K562 (cell line): Measurements from ENCODE around the gene PPM1F. TPM values are rescaled to one million over a fixed set of nuclear protein-coding genes. Genes with fewer than 3 reads are reported as not detected.

ENCODE experiments used
- FOS ChIP-seq: IDR thresholded peaks from 3 replicates; pipeline ENCODE4 v1.6.1; 2011; ENCODE audit not compliant: insufficient read length; ENCODE audit errors: extremely low read depth
- HMG20B ChIP-seq: fragments of 250-450 bp; sonication (Bioruptor Pico); IDR thresholded peaks from 2 replicates; pipeline ENCODE4 v1.5.0; 2021; ENCODE audit warnings: mild to moderate bottlenecking
- HNRNPLL ChIP-seq: fragments of 200-400 bp; formaldehyde crosslinking; IDR thresholded peaks from 2 replicates; pipeline ENCODE4 v1.6.1; 2017; ENCODE audit warnings: low read length, low read depth, mild to moderate bottlenecking; ENCODE audit not compliant: poor library complexity, severe bottlenecking
- MTA2 ChIP-seq: fragments of 450-650 bp; IDR thresholded peaks from 2 replicates; pipeline ENCODE4 v1.6.1; 2016; ENCODE audit warnings: low read depth
- NCOA2 ChIP-seq, 2 experiments: fragments of 450-650 bp; IDR thresholded peaks; 2 replicates each; pipeline ENCODE4 v1.6.1; 2018; ENCODE audit warnings: mild to moderate bottlenecking in 2 of 2, moderate library complexity in 1 of 2; ENCODE audit not compliant: partially characterized antibody in 2 of 2
- NEUROD1 ChIP-seq: fragments of 150-350 bp; IDR thresholded peaks from 2 replicates; pipeline ENCODE4 v1.6.1; 2014; ENCODE audit warnings: borderline replicate concordance, low read length, low read depth; ENCODE audit not compliant: partially characterized antibody
- NFE2L1 ChIP-seq: fragments of 450-650 bp; IDR thresholded peaks from 2 replicates; pipeline ENCODE4 v1.6.1; 2016; ENCODE audit warnings: missing genetic modification characterization, low read depth, mild to moderate bottlenecking, missing compliant biosample characterization, moderate library complexity, borderline replicate concordance
- NR2C1 ChIP-seq, 2 experiments: fragments of 450-650 bp; IDR thresholded peaks; 2 replicates each; pipeline ENCODE4 v1.6.1; 2017; ENCODE audit warnings: mild to moderate bottlenecking in 2 of 2, antibody characterized with exemption in 1 of 2, inconsistent platforms in 1 of 2, missing compliant biosample characterization in 1 of 2, missing genetic modification characterization in 1 of 2
- NR2C2 ChIP-seq, 2 experiments: fragments of 200-800 bp in 1 of 2; sonication (Bioruptor generic) in 1 of 2; sonication (generic) in 1 of 2; formaldehyde crosslinking in 1 of 2; IDR thresholded peaks; 2 replicates each; pipeline versions ENCODE4 v1.6.1 to v1.8.0; 2016 to 2022; ENCODE audit warnings: mild to moderate bottlenecking in 1 of 2, missing compliant biosample characterization in 1 of 2, missing genetic modification characterization in 1 of 2, missing genetic modification reagents in 1 of 2
- NR2F6 ChIP-seq: fragments of 450-650 bp; formaldehyde crosslinking; IDR thresholded peaks from 2 replicates; pipeline ENCODE4 v1.4.0; 2020; ENCODE audit warnings: mild to moderate bottlenecking
- PKNOX1 ChIP-seq: fragments of 450-650 bp; IDR thresholded peaks from 2 replicates; pipeline ENCODE4 v1.6.1; 2016
- SMAD2 ChIP-seq: fragments of 150-350 bp; IDR thresholded peaks from 2 replicates; pipeline ENCODE4 v1.6.1; 2014; ENCODE audit warnings: low read depth, mild to moderate bottlenecking, low read length
- STAG1 ChIP-seq: sonication (generic); formaldehyde crosslinking; IDR thresholded peaks from 2 replicates; pipeline ENCODE4 v1.5.0; 2020; ENCODE audit warnings: missing genetic modification reagents, borderline replicate concordance
- TGIF2 ChIP-seq: sonication (generic); formaldehyde crosslinking; IDR thresholded peaks from 2 replicates; pipeline ENCODE4 v1.8.1; 2022; ENCODE audit warnings: mild to moderate bottlenecking, missing genetic modification reagents, moderate library complexity
- ZBTB2 ChIP-seq: fragments of 450-650 bp; IDR thresholded peaks from 2 replicates; pipeline ENCODE4 v1.6.1; 2016; ENCODE audit warnings: antibody characterized with exemption
- ZBTB40 ChIP-seq, 2 experiments: fragments of 450-650 bp in 1 of 2; sonication (generic) in 1 of 2; formaldehyde crosslinking in 1 of 2; IDR thresholded peaks; 2 replicates each; pipeline versions ENCODE4 v1.7.1 to v1.9.0; 2016 to 2022; ENCODE audit warnings: inconsistent platforms in 1 of 2, mild to moderate bottlenecking in 1 of 2, missing genetic modification reagents in 1 of 2
- ZNF77 ChIP-seq: fragments of 250-450 bp; sonication (Bioruptor Pico); IDR thresholded peaks from 2 replicates; pipeline ENCODE4 v1.5.0; 2020
- polyA plus RNA-seq, 8 experiments: library from polyadenylated mRNA; depleted of rRNA in 4 of 8; stranded (reverse) in 5 of 8; unstranded in 3 of 8; fragments of >200 nt; fragmentation: Nextera tagmentation in 2 of 8; fragmentation: Illumina TruSeq in 1 of 8; extraction: Ambion mirVana in 2 of 8; extraction: Trizol in 1 of 8; gene quantifications; 2 replicates each; pipeline versions ENCODE4 v1.2.1 to v1.2.3, GENCODE V29; 2011 to 2014; ENCODE audit warnings: inconsistent platforms in 1 of 8, missing spikeins in 1 of 8
- total RNA-seq, 7 experiments: library from RNA; depleted of rRNA in 6 of 7; stranded (reverse); fragments of >200 nt in 6 of 7; fragmentation: Illumina TruSeq in 2 of 7; extraction: Trizol in 2 of 7; gene quantifications; 2 replicates each; pipeline versions ENCODE4 v1.2.1 to v1.2.3, GENCODE V29; 2011 to 2021; ENCODE audit warnings: low replicate concordance in 1 of 7

Gene PPM1F
- total and polyA plus RNA-seq, 9 of the 15 experiments (the other 6 are each of a cell fraction or from before 2014, with no cell fraction given): 2.1 to 159 (median 64.0) TPM

- TF ChIP-seq ZBTB40 (IDR thresholded peaks at IDR 0.05) (no peak), ZBTB40 (CRISPR knock-in tag; IDR thresholded peaks at IDR 0.05) (no peak), NR2C1 (IDR thresholded peaks at IDR 0.05) (no peak), NR2C1 (tag; IDR thresholded peaks at IDR 0.05) (no peak), HMG20B (CRISPR knock-in tag) (no peak), NR2C2 (CRISPR knock-in tag; IDR thresholded peaks at IDR 0.05) (0 out of 2 replicates have a peak, but pooled peaks have one; percentile 26), NR2C2 (tag; IDR thresholded peaks at IDR 0.05) (no peak), TGIF2 (CRISPR knock-in tag) (no peak), MTA2 (no peak), FOS (no peak), ZBTB2 (no peak), SMAD2 (no peak), NR2F6 (CRISPR knock-in tag) (no peak), NFE2L1 (no peak), NCOA2 (IDR thresholded peaks at IDR 0.05; ENCODE audit: partially characterized antibody in 2 of 2) (no peak), PKNOX1 (no peak), STAG1 (no peak), NEUROD1 (peak; percentile 24), HNRNPLL (peak; percentile 22), ZNF77 (peak; percentile 63; the same call in 1 of the 2 replicates)
These were observed 42.8 kb downstream of the PPM1F start (continued) for GRCh38 chr22:21909871-21910270.
